HepG2 (cell line): ENCODE data around the gene ITPR1. TPM values are rescaled to one million over a fixed set of nuclear protein-coding genes. Genes with fewer than 3 reads are reported as not detected.

Experiments
- CSRNP1 ChIP-seq: sonication (generic); formaldehyde crosslinking; IDR thresholded peaks from 2 replicates; pipeline ENCODE4 v1.8.1; 2023; ENCODE audit warnings: mild to moderate bottlenecking, missing genetic modification reagents
- ERF ChIP-seq: IDR thresholded peaks from 2 replicates; pipeline ENCODE4 v1.6.1; 2018; ENCODE audit warnings: missing biosample characterization, missing genetic modification reagents
- FOXO1 ChIP-seq: sonication (generic); formaldehyde crosslinking; IDR thresholded peaks from 2 replicates; pipeline ENCODE4 v1.4.0; 2020; ENCODE audit warnings: missing genetic modification reagents
- HOMEZ ChIP-seq: IDR thresholded peaks from 2 replicates; pipeline ENCODE4 v1.6.1; 2016; ENCODE audit warnings: low read depth
- NFIC ChIP-seq: IDR thresholded peaks from 2 replicates; pipeline ENCODE4 v1.6.1; 2012; ENCODE audit warnings: mild to moderate bottlenecking, low read length, inconsistent platforms
- PCBP2 ChIP-seq: fragments of 200-400 bp; formaldehyde crosslinking; optimal IDR thresholded peaks from 2 replicates; pipeline ENCODE3; 2018; ENCODE audit warnings: low read length, low read depth; ENCODE audit not compliant: poor library complexity, severe bottlenecking
- PITX1 ChIP-seq: sonication (generic); formaldehyde crosslinking; IDR thresholded peaks from 2 replicates; pipeline ENCODE4 v1.5.1; 2020; ENCODE audit warnings: mild to moderate bottlenecking, missing genetic modification reagents
- SMARCE1 ChIP-seq: fragments of 450-650 bp; IDR thresholded peaks from 2 replicates; pipeline ENCODE4 v1.6.1; 2017; ENCODE audit warnings: borderline replicate concordance
- ZNF33A ChIP-seq: sonication (generic); formaldehyde crosslinking; IDR thresholded peaks from 2 replicates; pipeline ENCODE4 v1.5.1; 2020; ENCODE audit warnings: missing genetic modification reagents, mild to moderate bottlenecking, moderate library complexity, borderline replicate concordance
- ZNF512B ChIP-seq: sonication (generic); formaldehyde crosslinking; IDR thresholded peaks from 2 replicates; pipeline ENCODE4 v1.5.1; 2020; ENCODE audit warnings: missing genetic modification reagents, mild to moderate bottlenecking, borderline replicate concordance
- ZNF746 ChIP-seq: sonication (generic); formaldehyde crosslinking; IDR thresholded peaks from 2 replicates; pipeline ENCODE4 v1.8.0; 2022; ENCODE audit warnings: mild to moderate bottlenecking, missing genetic modification reagents
- polyA plus RNA-seq, 8 experiments: library from polyadenylated mRNA; depleted of rRNA in 3 of 8; stranded (reverse) in 7 of 8; unstranded in 1 of 8; fragments of >200 nt; fragmentation: Illumina TruSeq in 4 of 8; extraction: Trizol in 4 of 8; gene quantifications; 2 replicates each; pipeline versions ENCODE4 v1.2.1 to v1.2.3, GENCODE V29; 2011 to 2016; ENCODE audit warnings: low read depth in 4 of 8, missing spikeins in 1 of 8, mixed read lengths in 1 of 8; ENCODE audit not compliant: insufficient read depth in 1 of 8
- total RNA-seq, 5 experiments: library from RNA; depleted of rRNA; stranded (reverse); fragments of >200 nt; fragmentation: Illumina TruSeq; extraction: Trizol; gene quantifications; 2 replicates each; pipeline ENCODE4 v1.2.3, GENCODE V29; 2016; ENCODE audit warnings: low read depth in 1 of 5
- TF ChIP-seq, protein P1 (sequence below): IDR thresholded peaks from 2 replicates; pipeline ENCODE4 v1.6.1; 2012; ENCODE audit warnings: low read length, improper control_type of control experiment
- TF ChIP-seq, protein P2 (sequence below): sonication (generic); formaldehyde crosslinking; conservative IDR thresholded peaks from 2 replicates; pipeline ENCODE4 v1.8.0; 2022; ENCODE audit warnings: mild to moderate bottlenecking, moderate library complexity, missing genetic modification reagents

The ITPR1 gene
- total and polyA plus RNA-seq, 2 of the 13 experiments (the other 11 are each of a cell fraction or from before 2014, with no cell fraction given): 10.0 to 11.4 TPM

DNA sequence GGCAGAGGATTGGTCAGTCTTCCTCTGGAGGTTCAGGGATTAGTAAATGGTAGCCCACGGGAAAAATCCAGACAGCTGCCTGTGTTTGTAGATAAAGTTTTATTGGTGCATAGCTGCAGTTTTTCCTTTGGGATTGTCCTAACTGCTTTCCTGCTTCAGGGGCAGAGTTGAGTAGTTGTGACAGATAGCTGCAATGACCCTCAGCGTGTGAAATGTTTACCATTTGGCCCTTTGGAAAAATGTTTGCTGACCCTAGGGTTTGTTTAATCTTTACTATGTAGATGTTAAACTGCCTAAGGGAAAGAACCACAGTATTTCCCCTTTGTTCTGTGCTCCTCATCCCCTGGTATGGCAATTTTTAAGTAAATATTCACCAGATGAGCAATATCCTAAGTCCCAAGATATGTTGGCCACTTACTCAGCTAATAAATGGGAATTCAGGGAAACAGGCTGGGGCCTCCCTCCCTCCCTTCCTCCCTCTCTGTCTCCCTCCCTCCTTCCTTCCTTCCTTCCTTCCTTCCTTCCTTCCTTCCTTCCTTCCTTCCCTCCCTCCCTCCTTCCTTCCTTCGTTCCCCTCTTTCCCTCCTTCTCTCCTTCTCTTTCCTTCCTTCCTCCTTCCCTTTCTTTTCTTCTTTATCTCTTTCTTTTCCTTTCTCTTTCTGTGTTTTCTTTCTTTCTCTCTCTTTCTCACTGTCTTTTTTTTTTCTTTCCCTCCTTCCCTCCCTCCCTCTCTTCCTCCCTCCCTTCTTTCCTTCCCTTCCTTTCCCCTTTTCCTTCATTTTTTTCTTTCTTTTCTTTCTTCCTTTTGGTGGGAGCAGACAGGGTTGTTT lies 251.5 kb downstream of the ITPR1 start (continued):
- TF ChIP-seq CSRNP1 (CRISPR knock-in tag) (0 out of 2 replicates have a peak, but pooled peaks have one; percentile 33), ZNF33A (CRISPR knock-in tag) (no peak), SMARCE1 (no peak), PCBP2 (peak; percentile 84), NFIC (peak; percentile 40), PITX1 (CRISPR knock-in tag) (peak; percentile 77), HOMEZ (CRISPR knock-in tag) (peak; percentile 78), ZNF512B (peak; percentile 97), FOXO1 (CRISPR knock-in tag) (peak; percentile 70; the same call in 1 of the 2 replicates), ERF (CRISPR knock-in tag) (peak; percentile 41; the same call in 1 of the 2 replicates), ZNF746 (CRISPR knock-in tag) (peak; percentile 91; the same call in 1 of the 2 replicates)
- TF ChIP-seq, protein P1, sequence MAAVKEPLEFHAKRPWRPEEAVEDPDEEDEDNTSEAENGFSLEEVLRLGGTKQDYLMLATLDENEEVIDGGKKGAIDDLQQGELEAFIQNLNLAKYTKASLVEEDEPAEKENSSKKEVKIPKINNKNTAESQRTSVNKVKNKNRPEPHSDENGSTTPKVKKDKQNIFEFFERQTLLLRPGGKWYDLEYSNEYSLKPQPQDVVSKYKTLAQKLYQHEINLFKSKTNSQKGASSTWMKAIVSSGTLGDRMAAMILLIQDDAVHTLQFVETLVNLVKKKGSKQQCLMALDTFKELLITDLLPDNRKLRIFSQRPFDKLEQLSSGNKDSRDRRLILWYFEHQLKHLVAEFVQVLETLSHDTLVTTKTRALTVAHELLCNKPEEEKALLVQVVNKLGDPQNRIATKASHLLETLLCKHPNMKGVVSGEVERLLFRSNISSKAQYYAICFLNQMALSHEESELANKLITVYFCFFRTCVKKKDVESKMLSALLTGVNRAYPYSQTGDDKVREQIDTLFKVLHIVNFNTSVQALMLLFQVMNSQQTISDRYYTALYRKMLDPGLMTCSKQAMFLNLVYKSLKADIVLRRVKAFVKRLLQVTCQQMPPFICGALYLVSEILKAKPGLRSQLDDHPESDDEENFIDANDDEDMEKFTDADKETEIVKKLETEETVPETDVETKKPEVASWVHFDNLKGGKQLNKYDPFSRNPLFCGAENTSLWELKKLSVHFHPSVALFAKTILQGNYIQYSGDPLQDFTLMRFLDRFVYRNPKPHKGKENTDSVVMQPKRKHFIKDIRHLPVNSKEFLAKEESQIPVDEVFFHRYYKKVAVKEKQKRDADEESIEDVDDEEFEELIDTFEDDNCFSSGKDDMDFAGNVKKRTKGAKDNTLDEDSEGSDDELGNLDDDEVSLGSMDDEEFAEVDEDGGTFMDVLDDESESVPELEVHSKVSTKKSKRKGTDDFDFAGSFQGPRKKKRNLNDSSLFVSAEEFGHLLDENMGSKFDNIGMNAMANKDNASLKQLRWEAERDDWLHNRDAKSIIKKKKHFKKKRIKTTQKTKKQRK: no peak
- TF ChIP-seq, protein P2, sequence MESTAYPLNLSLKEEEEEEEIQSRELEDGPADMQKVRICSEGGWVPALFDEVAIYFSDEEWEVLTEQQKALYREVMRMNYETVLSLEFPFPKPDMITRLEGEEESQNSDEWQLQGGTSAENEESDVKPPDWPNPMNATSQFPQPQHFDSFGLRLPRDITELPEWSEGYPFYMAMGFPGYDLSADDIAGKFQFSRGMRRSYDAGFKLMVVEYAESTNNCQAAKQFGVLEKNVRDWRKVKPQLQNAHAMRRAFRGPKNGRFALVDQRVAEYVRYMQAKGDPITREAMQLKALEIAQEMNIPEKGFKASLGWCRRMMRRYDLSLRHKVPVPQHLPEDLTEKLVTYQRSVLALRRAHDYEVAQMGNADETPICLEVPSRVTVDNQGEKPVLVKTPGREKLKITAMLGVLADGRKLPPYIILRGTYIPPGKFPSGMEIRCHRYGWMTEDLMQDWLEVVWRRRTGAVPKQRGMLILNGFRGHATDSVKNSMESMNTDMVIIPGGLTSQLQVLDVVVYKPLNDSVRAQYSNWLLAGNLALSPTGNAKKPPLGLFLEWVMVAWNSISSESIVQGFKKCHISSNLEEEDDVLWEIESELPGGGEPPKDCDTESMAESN (CRISPR knock-in tag): peak; percentile 39; the same call in 1 of the 2 replicates
